ENCODE measurements around the gene HINT1.
"Not testable (repeated sequence)": the region's sequence is repeated elsewhere in the genome, so short reads cannot be mapped to it uniquely, and the experiment has no call there.

HINT1 gene

DNA sequence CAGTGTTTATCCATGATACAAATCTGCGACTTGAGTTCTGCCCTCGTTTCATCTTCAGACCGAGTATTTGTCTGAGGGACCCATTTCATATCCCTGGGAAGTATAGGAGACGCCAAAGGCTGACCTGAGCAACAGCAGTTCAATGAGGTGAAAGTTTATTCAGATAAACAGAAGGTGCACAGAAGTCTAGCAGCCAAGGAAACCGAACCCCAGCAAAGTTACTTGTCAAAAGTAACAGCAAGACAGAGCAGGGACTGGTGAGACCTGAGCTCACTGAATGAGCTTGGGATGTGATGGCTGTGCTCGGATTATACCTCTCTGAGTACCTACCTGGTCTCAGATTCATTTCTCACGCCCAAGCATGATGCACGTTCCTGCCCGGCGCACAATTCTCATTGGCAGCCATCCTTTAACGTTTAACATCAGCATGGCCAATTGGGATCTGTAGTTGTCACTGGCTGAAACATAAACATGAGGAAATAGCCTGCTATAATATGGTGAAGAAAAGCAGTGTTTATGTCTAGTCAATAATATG, 6.3 kb upstream of the HINT1 start:
- H3K4me3 ChIP-seq (ENCODE audit: low read depth, low read length) = peak overlapping the region; percentile 80

DNA sequence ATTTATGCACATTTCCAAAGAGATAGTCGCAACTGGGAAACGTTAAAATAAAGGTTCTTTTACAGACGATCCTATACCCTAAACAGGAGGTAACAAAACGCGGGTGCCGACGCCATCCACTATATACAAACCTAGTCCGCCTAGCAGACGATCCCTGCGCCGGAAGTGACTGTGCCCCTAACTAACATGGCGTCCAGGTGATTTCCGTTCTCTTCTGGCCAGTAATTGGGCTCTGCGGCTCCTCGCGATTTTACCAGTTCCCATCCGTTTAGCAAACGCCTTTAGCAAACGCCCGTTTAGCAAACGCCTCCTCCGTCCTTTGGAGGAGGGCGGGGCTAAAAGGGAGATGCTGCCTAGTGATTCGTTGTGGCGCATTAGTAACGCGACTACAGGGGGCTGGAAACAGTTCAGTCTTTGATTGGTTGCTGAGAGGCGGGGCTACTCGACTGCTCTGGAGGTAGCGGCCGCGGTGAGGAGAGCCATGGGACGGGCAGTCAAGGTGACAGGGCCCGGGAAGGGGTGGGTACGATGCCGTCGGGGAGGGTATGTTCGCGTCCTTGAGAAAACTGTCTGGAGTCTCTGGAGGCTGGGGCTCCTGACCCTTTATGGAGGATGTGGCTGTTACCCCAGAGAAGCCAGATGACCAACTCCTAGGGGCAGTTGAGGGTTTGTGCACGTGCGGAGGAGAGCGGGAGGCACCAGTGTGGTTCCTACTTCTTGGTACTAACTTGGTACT, 5.7 kb upstream of the HINT1 start, which contains the start of gene LYRM7:
Gene LYRM7, plus strand, starts transcription at position 405 of the 736 bp plus-strand sequence. Its CDS starts 77 bp downstream, at position 482.
- H3K4me3 ChIP-seq (ENCODE audit: low read depth, low read length) = peak within 1 kb of the TSS; percentile 80

DNA sequence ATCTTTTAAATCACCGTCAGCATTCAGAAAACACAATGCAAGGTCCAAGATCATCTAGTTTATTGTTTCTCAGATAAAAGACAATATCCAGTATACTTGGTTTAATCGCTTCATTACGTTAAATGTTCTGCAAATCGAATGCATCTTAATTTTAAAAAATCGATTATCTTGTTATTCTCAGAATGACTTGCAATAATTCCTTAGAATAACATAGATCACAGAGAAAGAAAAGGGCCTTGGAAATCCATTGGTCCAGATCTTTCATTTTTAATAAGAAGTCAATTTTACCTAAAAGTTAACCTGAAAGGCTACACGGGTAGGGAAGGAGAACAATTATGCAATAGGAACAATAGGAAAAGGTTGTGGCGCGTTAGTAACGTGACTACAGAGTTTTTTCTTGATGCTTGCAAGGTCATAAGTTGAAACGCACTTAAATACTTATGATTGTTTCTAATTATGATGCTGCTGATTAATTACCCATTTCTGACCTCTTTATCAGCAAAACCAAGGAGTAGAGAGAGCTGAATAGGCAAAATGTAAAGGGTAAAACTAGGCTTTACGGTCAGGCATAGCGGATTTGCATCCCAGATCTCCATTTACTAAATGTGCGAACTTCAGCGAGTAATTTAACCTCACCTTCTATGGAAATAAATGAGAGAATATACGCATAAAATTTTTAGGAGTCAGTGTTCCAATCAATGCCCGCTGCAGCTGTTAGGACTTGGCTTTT, 4.9 kb upstream of the HINT1 start:
- peak overlapping the region; percentile 80 for H3K4me3 ChIP-seq (ENCODE audit: low read depth, low read length)

DNA sequence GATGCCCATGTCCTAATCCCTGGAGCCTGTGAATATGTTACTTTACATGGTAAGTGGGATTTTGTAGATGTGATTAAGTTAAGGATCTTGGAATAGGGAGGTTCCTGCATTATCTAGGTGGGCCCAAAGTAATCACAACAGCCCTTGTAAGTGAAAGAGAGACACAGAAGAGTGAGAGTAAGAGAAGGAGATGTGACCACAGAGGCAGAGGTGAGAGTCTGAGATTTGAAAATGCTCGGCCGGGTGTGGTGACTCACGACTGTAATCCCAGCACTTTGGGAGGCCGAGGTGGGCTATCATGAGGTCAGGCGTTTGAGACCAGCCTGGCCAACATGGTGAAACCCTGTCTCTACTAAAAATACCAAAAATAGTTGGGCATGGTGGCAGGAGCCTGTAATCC, 2.6 kb upstream of the HINT1 start:
- no peak overlapping the region for H3K4me3 ChIP-seq (ENCODE audit: low read depth, low read length)

DNA sequence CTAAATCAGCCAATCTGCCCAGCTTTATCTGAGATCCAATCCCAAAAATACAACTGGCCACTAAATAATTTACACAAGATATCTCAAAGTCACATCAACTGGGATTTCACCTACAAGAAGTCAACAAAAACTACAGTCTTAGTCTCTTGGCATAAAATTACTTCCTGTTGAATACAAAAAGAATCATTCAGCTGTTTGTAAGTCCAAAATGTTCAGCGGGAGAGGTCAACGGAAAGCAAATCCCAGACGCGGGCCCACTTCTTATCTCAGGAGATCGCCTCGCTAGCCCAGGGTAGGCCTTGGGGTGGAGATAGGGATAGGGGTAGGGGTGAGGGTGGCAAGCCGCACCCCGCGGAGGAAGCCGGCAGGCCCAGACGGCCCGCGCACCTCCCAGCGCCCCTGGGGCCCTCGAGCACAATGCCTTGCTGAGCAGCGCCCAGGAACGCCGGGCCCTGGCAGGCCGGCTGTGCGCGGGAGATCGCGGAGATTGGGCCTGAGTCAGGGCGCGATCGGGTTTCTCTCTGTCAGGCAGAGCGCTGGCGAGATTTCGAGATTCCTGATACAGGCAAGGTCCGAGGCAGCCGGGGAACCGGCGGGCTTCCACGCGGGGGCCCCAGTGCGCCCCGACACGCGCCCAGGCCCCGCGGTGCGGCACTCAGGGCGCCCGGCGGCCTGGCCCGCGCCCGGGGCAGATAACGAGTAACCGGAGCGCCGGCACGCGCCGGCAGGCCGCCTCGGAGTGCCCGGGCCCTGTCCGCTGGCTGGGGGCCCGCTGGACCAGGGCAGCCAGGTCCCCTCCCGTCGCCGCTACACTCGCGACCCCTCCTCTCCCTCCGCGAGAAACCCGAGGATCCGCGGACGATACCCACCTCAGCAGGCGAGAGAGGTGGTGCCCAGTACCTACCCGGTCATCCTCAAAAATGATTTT, 601 bp downstream of the HINT1 start:
- peak overlapping the region; percentile 75 for H3K4me3 ChIP-seq (ENCODE audit: low read depth, low read length)

DNA sequence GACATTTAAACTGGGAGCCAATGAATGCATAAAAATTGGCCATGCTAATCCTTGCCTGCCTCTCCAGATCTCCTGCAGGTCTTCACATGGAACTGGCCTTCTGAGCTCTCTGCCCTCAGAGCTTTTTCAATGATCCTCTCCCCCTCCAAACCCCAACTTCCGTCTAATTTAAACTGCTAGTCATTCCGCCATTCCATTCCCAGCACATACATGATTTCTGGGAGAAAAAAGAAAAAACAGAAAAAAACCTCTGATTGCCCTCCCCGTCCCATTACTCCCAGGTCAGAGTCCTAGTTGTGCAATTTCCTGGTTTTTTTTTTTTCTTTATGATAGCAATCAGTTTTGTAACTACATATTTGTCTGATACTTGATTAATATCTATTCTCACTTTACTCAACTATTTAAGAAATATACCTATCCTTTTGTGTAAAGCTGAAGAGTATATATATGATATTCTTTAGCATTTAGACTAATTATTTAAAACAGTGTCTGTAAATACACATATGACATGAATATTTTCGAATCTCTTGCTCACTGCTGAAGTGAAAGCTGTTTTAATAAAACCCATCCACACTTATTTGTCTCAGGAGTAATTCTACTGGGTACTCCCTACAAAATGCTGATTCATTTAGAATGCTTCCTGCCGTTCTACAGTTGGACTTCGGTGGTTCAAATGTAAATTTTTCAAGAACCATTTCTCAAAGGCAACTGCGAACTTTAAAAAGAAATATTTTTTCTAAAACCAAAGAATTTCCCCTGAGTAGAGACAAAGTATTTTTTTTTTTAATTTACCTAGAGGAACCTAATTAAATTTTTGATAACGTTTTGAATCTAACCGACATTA, 1.6 kb downstream of the HINT1 start:
- H3K4me3 ChIP-seq (ENCODE audit: low read depth, low read length) = peak overlapping the region; percentile 75

DNA sequence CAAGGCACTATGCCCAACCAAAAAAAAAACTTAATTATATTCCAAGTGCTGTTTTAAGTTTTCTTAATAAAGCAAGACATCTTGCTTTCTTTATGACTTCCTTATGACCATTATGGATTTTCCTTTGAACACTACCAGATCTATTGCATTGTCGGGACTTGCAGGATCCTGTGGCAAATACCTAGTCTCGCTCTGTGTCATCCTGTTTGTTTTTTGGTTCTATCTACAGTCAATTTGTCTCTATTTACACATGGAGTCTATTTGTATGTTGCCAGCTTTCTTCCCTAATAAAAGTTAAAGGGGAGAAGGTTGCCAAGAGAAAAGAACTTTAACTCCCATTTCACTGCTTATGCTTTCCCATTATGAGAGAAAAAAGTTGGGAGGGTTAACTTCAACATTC, 4.9 kb downstream of the HINT1 start:
- H3K4me3 ChIP-seq (ENCODE audit: low read depth, low read length) = no peak overlapping the region

DNA sequence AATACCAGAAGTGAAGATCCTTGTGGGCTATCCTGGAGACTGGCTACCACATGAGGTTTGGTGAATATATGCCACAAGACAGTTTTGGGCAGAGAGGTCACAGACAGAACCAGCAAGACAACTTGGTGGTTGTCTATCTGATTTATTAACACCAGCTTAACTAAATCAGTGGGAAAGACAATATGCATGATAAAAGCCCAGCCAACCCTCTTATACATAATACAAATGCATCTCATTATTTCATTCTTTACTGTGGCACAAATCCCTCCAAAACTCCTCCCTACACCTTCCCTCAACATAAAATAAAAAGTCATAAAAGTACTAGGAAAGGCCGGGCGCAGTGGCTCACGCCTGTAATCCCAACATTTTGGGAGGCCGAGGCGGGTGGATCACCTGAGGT, 8.1 kb downstream of the HINT1 start:
- no peak overlapping the region for H3K4me3 ChIP-seq (ENCODE audit: low read depth, low read length)

DNA sequence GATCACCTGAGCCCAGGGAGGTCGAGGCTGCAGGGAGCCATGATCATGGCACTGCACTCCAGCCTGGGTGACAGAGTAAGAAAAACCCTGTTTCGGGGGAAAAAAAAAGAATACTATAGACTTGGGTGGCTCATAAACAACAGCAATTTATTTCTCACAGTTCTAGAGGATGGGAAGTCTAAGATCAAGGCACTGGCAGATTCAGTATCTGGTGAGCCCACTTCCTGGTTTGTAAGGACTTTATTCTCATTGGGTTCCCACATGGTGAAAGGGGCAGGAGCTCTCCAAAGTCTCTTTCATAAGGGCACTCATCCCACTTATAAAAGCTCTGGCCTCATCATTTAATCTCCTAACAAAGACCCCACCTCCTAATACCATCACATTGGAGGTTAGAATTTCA, 8.7 kb downstream of the HINT1 start:
- no peak overlapping the region for H3K4me3 ChIP-seq (ENCODE audit: low read depth, low read length)

DNA sequence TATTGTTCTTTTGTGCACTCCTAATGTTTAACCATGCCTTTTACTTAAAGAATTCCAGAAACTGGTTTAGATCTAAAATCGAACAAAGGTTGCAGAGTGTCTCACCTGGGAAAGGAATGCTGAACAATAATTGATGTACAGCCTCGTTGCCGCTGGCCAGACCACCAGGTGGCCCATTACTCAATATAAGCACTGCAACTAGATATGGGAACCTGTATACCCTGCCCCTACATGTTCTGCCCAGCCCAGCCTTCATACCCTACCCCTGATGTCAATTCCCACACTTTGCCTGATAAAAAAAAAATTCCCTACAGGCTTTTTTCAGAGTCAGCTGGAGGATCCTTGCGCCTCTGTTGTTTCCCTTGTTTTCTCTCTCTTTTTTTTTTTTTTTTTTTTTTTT, 13.8 kb downstream of the HINT1 start:
- no peak overlapping the region for H3K4me3 ChIP-seq (ENCODE audit: low read depth, low read length)

DNA sequence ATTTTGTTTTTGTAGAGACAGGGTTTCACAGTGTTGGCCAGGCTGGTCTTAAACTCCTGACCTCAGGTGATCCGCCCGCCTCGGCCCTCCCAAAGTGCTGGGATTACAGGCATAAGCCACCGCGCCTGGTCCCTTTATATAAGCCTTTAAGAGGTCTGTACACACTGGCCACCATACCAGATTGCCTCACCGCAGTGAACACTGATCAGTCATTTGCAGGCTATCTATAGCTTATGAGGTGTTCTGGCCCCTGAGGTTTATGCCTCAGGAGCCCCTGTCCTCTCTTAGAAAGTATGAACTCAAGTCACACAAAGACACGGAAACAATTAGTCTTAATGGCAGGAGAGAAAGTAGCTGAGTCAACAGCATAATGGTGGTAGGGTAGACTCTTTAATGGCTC, 14.6 kb downstream of the HINT1 start:
- no peak overlapping the region for H3K4me3 ChIP-seq (ENCODE audit: low read depth, low read length)

DNA sequence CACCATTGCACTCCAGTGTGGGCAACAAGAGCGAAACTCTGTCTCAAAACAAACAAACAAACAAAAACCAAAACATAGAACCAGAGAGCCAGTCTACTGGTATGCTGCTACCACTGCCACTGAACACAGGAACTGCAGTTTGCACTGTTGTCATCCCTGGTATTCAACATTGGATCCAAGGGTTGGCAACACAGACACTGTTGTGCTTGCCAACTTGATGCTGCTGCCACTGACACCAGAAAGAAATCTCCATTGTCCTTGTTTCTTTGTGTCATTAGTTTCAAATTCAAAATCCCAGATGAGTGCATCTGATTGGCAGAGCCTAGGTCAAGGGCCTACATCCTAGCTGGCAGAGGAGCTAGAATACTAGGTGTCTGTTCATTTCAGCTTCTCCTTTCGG, 16.2 kb downstream of the HINT1 start:
- H3K4me3 ChIP-seq (ENCODE audit: low read depth, low read length) = no peak overlapping the region

DNA sequence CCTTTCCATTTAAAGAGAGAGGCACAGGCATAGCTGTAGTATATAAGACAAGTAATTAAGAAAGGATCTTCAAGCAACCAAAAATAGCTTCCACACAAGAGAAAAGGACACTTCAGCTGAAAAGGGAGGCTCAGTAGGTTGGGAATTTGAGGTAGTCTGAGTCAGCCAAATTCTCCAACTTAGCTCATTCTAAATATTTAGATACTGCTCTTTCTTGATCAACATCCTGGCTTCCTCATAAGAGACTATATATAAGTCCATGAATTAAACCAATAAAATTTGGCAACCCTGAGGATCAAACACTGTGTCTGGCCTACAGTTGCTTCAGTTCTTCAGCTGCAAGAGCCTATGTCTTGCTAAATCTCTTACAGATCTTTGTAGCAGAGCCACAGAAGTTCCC, 17.8 kb downstream of the HINT1 start:
- H3K4me3 ChIP-seq (ENCODE audit: low read depth, low read length) = no peak overlapping the region

DNA sequence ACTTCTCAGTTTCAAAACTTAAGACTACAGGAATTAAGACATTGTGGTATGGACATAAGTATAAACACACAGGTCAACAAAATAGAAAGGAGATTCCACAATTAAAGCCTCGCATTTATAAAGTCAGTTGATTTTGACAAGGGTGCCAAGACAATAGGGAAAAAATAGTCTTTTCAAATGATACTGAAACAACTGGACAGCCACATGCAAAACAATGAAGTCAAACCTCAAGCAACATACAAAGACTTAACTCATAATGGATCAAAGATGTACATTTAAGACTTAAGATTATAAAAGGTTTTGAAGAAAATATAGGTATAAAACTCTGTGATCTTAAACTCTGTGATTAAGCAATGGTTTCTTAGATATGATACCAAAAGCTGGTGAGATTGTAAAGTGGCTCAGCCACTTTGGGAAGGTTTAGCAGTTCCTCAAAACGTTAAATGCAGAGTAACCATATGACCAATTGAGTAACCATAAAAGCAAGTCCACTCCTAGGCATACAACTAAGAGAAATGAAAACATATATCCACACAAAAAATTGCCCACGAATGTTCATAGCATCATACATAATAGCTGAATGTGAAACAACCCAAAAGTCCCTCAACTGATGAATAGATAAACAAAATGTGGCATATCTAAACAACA, 22.0 kb downstream of the HINT1 start:
- H3K4me3 ChIP-seq (ENCODE audit: low read depth, low read length) = no peak overlapping the region

DNA sequence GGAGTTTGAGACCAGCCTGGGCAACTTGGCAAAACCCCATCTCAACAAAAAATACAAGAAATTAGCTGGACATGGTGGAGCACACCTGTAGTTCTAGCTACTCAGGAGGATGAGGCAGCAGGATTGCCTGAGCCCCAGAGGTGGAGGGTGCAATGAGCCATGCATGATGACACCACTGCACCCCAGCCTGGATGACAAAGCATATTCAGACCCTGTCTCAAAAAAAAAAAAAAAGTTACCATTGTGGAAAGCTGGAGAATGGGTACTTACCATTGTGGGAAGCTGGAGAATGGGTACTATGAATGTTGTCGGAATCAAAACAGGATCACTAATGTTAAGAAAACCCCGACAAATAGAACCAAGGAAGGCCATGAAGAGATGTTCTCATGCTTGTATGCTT, 25.7 kb downstream of the HINT1 start:
- no peak overlapping the region for H3K4me3 ChIP-seq (ENCODE audit: low read depth, low read length)

DNA sequence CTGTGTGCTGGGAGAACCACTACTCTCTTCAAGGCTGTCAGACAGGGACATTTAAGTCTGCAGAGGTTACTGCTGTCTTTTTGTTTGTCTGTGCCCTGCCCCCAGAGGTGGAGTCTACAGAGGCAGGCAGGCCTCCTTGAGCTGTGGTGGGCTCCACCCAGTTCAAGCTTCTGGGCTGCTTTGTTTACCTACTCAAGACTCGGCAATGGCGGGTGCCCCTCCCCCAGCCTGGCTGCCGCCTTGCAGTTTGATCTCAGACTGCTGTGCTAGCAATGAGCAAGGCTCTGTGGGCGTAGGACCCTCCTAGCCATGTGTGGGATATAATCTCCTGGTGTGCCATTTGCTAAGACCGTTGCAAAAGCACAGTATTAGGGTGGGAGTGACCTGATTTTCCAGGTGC, 26.6 kb downstream of the HINT1 start:
- H3K4me3 ChIP-seq (ENCODE audit: low read depth, low read length) = not testable (repeated sequence)

DNA sequence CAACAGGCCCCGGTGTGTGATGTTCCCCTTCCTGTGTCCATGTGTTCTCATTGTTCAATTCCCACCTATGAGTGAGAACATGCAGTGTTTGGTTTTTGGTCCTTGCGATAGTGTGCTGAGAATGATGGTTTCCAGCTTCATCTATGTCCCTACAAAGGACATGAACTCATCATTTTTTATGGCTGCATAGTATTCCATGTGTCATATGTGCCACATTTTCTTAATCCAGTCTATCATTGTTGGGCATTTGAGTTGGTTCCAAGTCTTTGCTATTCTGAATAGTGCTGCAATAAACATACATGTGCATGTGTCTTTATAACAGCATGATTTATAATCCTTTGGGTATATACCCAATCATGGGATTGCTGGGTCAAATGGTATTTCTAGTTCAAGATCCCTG, 32.0 kb downstream of the HINT1 start:
- not testable (repeated sequence) for H3K4me3 ChIP-seq (ENCODE audit: low read depth, low read length)

DNA sequence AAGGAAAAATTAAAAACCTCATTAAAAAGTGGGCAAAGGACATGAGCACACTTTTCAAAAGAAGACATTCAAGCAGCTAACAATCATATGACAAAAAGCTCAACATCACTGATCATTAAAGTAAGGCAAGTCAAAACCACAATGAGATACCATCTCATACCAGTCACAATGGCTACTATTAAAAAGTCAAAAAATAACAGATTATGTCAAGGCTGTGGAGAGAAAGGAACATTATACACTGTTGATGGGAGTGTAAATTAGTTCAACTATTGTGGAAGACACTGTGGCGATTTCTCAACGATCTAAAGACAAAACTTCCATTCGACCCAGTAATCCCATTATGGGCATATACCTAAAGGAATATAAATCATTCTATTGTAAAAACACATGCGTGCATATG, 35.8 kb downstream of the HINT1 start:
- H3K4me3 ChIP-seq (ENCODE audit: low read depth, low read length) = no peak overlapping the region

DNA sequence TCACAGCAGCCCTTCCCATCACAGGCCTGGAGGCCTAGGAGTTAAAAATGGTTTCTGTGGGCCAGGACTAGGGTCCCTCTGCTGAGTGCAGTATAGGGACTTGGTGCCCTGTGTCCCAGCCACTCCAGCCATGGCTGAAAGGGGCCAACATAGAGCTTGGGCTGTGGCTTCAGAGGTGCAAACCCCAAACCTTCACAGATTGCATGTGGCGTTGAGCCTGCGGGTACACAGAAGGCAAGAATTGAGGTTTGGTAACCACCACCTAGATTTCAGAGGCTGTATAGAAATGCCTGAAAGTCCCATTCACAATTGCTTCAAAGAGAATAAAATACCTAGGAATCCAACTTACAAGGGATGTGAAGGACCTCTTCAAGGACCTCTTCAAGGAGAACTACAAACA, 37.8 kb downstream of the HINT1 start:
- H3K4me3 ChIP-seq (ENCODE audit: low read depth, low read length) = not testable (repeated sequence)

DNA sequence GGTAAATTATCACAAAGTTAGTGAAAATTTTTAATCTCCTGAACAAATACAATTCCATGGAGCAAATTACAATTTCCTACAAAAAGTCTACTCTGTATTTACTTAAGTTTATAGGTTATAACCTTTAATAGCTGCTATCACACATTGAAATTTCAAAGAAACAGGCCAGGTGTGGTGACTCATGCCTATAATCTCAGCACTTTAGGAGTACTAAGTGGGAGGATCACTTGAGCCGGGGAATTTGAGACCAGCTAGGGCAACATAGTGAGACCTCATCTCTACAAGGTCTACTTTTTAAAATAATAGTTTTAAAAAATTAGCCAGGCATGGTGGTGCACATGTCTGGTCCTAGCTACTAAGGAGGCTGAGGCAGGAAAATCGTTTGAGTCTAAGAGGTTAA, 50.3 kb downstream of the HINT1 start:
- H3K4me3 ChIP-seq (ENCODE audit: low read depth, low read length) = no peak overlapping the region

Data from iPS-11a (cell line).